HepG2 (cell line): ENCODE results near the gene RTP3. TPM values are rescaled to one million over a fixed set of nuclear protein-coding genes. Genes with fewer than 3 reads are reported as not detected.

Experiments used
- CBX2 ChIP-seq, 2 experiments: fragments of 200-600 bp in 1 of 2; sonication (generic); formaldehyde crosslinking in 1 of 2; IDR thresholded peaks; 2 replicates each; pipeline versions ENCODE4 v1.7.0 to v1.8.1; 2018 to 2022; ENCODE audit warnings: low read depth in 2 of 2, low read length in 1 of 2, mild to moderate bottlenecking in 1 of 2, missing genetic modification reagents in 1 of 2
- DBP ChIP-seq: sonication (generic); formaldehyde crosslinking; IDR thresholded peaks from 2 replicates; pipeline ENCODE4 v1.4.0; 2020; ENCODE audit warnings: missing genetic modification reagents; ENCODE audit errors: not compliant biosample characterization
- DMAP1 ChIP-seq: IDR thresholded peaks from 2 replicates; pipeline ENCODE4 v1.6.1; 2016
- HDAC6 ChIP-seq: fragments of 200-600 bp; sonication (generic); IDR thresholded peaks from 2 replicates; pipeline ENCODE4 v1.7.0; 2017; ENCODE audit warnings: mild to moderate bottlenecking, antibody characterized with exemption, low read length, low read depth
- ISL2 ChIP-seq: sonication (generic); formaldehyde crosslinking; IDR thresholded peaks from 2 replicates; pipeline ENCODE4 v1.5.0; 2020; ENCODE audit warnings: missing genetic modification reagents
- MAX ChIP-seq: IDR thresholded peaks from 2 replicates; pipeline ENCODE4 v1.6.1; 2012; ENCODE audit warnings: inconsistent platforms
- MLX ChIP-seq: IDR thresholded peaks from 2 replicates; pipeline ENCODE4 v1.6.1; 2016
- NCOA1 ChIP-seq: sonication (generic); formaldehyde crosslinking; IDR thresholded peaks from 2 replicates; pipeline ENCODE4 v1.9.0; 2021; ENCODE audit warnings: missing genetic modification reagents
- REXO4 ChIP-seq: sonication (generic); formaldehyde crosslinking; IDR thresholded peaks from 2 replicates; pipeline ENCODE4 v1.8.0; 2022; ENCODE audit warnings: missing genetic modification reagents, mild to moderate bottlenecking, borderline replicate concordance
- RXRA ChIP-seq: sonication (generic); formaldehyde crosslinking; IDR thresholded peaks from 2 replicates; pipeline ENCODE4 v1.5.1; 2020; ENCODE audit warnings: missing genetic modification reagents
- ZFP36L1 ChIP-seq: sonication (generic); formaldehyde crosslinking; IDR thresholded peaks from 2 replicates; pipeline ENCODE4 v1.8.0; 2022; ENCODE audit warnings: mild to moderate bottlenecking, missing genetic modification reagents, moderate library complexity
- ZNF746 ChIP-seq: sonication (generic); formaldehyde crosslinking; IDR thresholded peaks from 2 replicates; pipeline ENCODE4 v1.8.0; 2022; ENCODE audit warnings: mild to moderate bottlenecking, missing genetic modification reagents
- ZNF883 ChIP-seq: sonication (generic); formaldehyde crosslinking; IDR thresholded peaks from 2 replicates; pipeline ENCODE4 v1.5.1; 2020; ENCODE audit warnings: mild to moderate bottlenecking, missing genetic modification reagents; ENCODE audit errors: not compliant biosample characterization
- polyA plus RNA-seq, 8 experiments: library from polyadenylated mRNA; depleted of rRNA in 3 of 8; stranded (reverse) in 7 of 8; unstranded in 1 of 8; fragments of >200 nt; fragmentation: Illumina TruSeq in 4 of 8; extraction: Trizol in 4 of 8; gene quantifications; 2 replicates each; pipeline versions ENCODE4 v1.2.1 to v1.2.3, GENCODE V29; 2011 to 2016; ENCODE audit warnings: low read depth in 4 of 8, missing spikeins in 1 of 8, mixed read lengths in 1 of 8; ENCODE audit not compliant: insufficient read depth in 1 of 8
- total RNA-seq, 5 experiments: library from RNA; depleted of rRNA; stranded (reverse); fragments of >200 nt; fragmentation: Illumina TruSeq; extraction: Trizol; gene quantifications; 2 replicates each; pipeline ENCODE4 v1.2.3, GENCODE V29; 2016; ENCODE audit warnings: low read depth in 1 of 5
- TF ChIP-seq, protein P1 (sequence below): sonication (generic); formaldehyde crosslinking; IDR thresholded peaks from 2 replicates; pipeline ENCODE4 v1.5.0; 2020; ENCODE audit warnings: missing genetic modification reagents
- TF ChIP-seq, protein P2 (sequence below): sonication (generic); formaldehyde crosslinking; conservative IDR thresholded peaks from 2 replicates; pipeline ENCODE4 v1.8.0; 2022; ENCODE audit warnings: missing genetic modification reagents
- TF ChIP-seq, protein P3 (sequence below): sonication (generic); formaldehyde crosslinking; IDR thresholded peaks from 2 replicates; pipeline ENCODE4 v1.4.0; 2020; ENCODE audit warnings: missing genetic modification reagents
- TF ChIP-seq, protein P4 (sequence below): sonication (generic); formaldehyde crosslinking; IDR thresholded peaks from 2 replicates; pipeline ENCODE4 v1.8.1; 2022; ENCODE audit warnings: mild to moderate bottlenecking, missing genetic modification reagents

RTP3 gene
- total and polyA plus RNA-seq, 2 of the 13 experiments (the other 11 are each of a cell fraction or from before 2014, with no cell fraction given): 0.09 TPM; not detected in 1

- TF ChIP-seq MAX (peak; percentile 60; the same call in 1 of the 2 replicates), ISL2 (CRISPR knock-in tag) (0 out of 2 replicates have a peak, but pooled peaks have one; percentile 28), ZNF883 (no peak), NCOA1 (no peak), DMAP1 (no peak), RXRA (CRISPR knock-in tag) (peak; percentile 23), CBX2 (IDR thresholded peaks at IDR 0.05; ENCODE audit: low read depth, low read length) (no peak), CBX2 (CRISPR knock-in tag; IDR thresholded peaks at IDR 0.05; ENCODE audit: low read depth) (no peak), HDAC6 (no peak), ZFP36L1 (CRISPR knock-in tag) (no peak), DBP (CRISPR knock-in tag) (no peak), REXO4 (CRISPR knock-in tag) (no peak), ZNF746 (no peak), MLX (CRISPR knock-in tag) (no peak)
- TF ChIP-seq, protein P1, sequence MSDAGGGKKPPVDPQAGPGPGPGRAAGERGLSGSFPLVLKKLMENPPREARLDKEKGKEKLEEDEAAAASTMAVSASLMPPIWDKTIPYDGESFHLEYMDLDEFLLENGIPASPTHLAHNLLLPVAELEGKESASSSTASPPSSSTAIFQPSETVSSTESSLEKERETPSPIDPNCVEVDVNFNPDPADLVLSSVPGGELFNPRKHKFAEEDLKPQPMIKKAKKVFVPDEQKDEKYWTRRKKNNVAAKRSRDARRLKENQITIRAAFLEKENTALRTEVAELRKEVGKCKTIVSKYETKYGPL (CRISPR knock-in tag): no peak
- TF ChIP-seq, protein P2, sequence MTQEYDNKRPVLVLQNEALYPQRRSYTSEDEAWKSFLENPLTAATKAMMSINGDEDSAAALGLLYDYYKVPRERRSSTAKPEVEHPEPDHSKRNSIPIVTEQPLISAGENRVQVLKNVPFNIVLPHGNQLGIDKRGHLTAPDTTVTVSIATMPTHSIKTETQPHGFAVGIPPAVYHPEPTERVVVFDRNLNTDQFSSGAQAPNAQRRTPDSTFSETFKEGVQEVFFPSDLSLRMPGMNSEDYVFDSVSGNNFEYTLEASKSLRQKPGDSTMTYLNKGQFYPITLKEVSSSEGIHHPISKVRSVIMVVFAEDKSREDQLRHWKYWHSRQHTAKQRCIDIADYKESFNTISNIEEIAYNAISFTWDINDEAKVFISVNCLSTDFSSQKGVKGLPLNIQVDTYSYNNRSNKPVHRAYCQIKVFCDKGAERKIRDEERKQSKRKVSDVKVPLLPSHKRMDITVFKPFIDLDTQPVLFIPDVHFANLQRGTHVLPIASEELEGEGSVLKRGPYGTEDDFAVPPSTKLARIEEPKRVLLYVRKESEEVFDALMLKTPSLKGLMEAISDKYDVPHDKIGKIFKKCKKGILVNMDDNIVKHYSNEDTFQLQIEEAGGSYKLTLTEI (CRISPR knock-in tag): no peak
- TF ChIP-seq, protein P3, sequence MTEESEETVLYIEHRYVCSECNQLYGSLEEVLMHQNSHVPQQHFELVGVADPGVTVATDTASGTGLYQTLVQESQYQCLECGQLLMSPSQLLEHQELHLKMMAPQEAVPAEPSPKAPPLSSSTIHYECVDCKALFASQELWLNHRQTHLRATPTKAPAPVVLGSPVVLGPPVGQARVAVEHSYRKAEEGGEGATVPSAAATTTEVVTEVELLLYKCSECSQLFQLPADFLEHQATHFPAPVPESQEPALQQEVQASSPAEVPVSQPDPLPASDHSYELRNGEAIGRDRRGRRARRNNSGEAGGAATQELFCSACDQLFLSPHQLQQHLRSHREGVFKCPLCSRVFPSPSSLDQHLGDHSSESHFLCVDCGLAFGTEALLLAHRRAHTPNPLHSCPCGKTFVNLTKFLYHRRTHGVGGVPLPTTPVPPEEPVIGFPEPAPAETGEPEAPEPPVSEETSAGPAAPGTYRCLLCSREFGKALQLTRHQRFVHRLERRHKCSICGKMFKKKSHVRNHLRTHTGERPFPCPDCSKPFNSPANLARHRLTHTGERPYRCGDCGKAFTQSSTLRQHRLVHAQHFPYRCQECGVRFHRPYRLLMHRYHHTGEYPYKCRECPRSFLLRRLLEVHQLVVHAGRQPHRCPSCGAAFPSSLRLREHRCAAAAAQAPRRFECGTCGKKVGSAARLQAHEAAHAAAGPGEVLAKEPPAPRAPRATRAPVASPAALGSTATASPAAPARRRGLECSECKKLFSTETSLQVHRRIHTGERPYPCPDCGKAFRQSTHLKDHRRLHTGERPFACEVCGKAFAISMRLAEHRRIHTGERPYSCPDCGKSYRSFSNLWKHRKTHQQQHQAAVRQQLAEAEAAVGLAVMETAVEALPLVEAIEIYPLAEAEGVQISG (CRISPR knock-in tag): peak; percentile 85
- TF ChIP-seq, protein P4, sequence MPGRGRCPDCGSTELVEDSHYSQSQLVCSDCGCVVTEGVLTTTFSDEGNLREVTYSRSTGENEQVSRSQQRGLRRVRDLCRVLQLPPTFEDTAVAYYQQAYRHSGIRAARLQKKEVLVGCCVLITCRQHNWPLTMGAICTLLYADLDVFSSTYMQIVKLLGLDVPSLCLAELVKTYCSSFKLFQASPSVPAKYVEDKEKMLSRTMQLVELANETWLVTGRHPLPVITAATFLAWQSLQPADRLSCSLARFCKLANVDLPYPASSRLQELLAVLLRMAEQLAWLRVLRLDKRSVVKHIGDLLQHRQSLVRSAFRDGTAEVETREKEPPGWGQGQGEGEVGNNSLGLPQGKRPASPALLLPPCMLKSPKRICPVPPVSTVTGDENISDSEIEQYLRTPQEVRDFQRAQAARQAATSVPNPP (CRISPR knock-in tag): no peak
These were observed 8.9 kb upstream of the RTP3 start (continued) for GRCh38 chr3:46488735-46489361.
